ENCODE data around the gene GPD1L. TPM values are rescaled to one million over a fixed set of nuclear protein-coding genes. Genes with fewer than 3 reads are reported as not detected.

GPD1L gene
- total RNA-seq, 1 experiment from 2014 or later: 9.3 TPM

GRCh38 chr3:32208447-32208846, 102.0 kb downstream of the GPD1L start:
- ChIA-PET CTCF (no interaction called here), POLR2A (no interaction called here)
- Histone ChIP-seq H3K27me3 (replicated peaks; ENCODE audit: control insufficient read depth, insufficient read depth, low read length) (no peaks in the 10 kb centered on the region), H3K9me3 (no peaks in the 10 kb centered on the region), H3K4me3 (ENCODE audit: low read depth, low read length) (no peak overlapping the region), H3K4me1 (peaks cover 14% of the 10 kb centered on the region), H3K36me3 (ENCODE audit: control insufficient read depth, insufficient read depth, low read length) (no peaks in the 10 kb centered on the region)
- no peaks in the 10 kb centered on the region for H3K36me3 Mint-ChIP-seq (ENCODE audit: insufficient read depth, unreplicated experiment)
- peaks cover 9% of the 10 kb centered on the region for H3K4me1 Mint-ChIP-seq (ENCODE audit: low read depth, unreplicated experiment)
- no peak for DNase-seq
- BruUV-seq (replicated peaks): no TSS peak
- no peaks in the 10 kb centered on the region for H3K27me3 Mint-ChIP-seq (ENCODE audit: insufficient read depth, unreplicated experiment)
- no peak overlapping the region for H3K27ac Mint-ChIP-seq (ENCODE audit: unreplicated experiment)
- H3K9me3 Mint-ChIP-seq (ENCODE audit: unreplicated experiment): no peaks in the 10 kb centered on the region
- intact Hi-C loops (cut with micrococcal nuclease; ENCODE audit: unreplicated experiment): no loop called here
- H3K4me3 Mint-ChIP-seq (ENCODE audit: unreplicated experiment): no peak overlapping the region
- no peak for TF ChIP-seq CTCF (IDR thresholded peaks at IDR 0.05; ENCODE audit: insufficient read depth in 1 of 2, low read depth in 1 of 2, low read length in 1 of 2, severe bottlenecking in 1 of 2, unreplicated experiment in 1 of 2)

- Mint-ChIP-seq H3K27me3 (ENCODE audit: insufficient read depth, unreplicated experiment) (no peaks in the 10 kb centered on the region), H3K27ac (ENCODE audit: unreplicated experiment) (no peak overlapping the region), H3K9me3 (ENCODE audit: unreplicated experiment) (no peaks in the 10 kb centered on the region), H3K4me3 (ENCODE audit: unreplicated experiment) (no peak overlapping the region), H3K4me1 (ENCODE audit: low read depth, unreplicated experiment) (peaks cover 7% of the 10 kb centered on the region), H3K36me3 (ENCODE audit: insufficient read depth, unreplicated experiment) (no peaks in the 10 kb centered on the region)
- ChIA-PET CTCF (no interaction called here), POLR2A (no interaction called here)
- no peak for DNase-seq
- no peak for TF ChIP-seq CTCF (IDR thresholded peaks at IDR 0.05; ENCODE audit: insufficient read depth in 1 of 2, low read depth in 1 of 2, low read length in 1 of 2, severe bottlenecking in 1 of 2, unreplicated experiment in 1 of 2)
- intact Hi-C loops (cut with micrococcal nuclease; ENCODE audit: unreplicated experiment): no loop called here
- no TSS peak for BruUV-seq (replicated peaks)
- no peak overlapping the region for H3K4me3 ChIP-seq (ENCODE audit: low read depth, low read length)
- H3K4me1 ChIP-seq: peaks cover 28% of the 10 kb centered on the region
- H3K27me3 ChIP-seq (replicated peaks; ENCODE audit: control insufficient read depth, insufficient read depth, low read length): no peaks in the 10 kb centered on the region
- no peaks in the 10 kb centered on the region for H3K9me3 ChIP-seq
- H3K36me3 ChIP-seq (ENCODE audit: control insufficient read depth, insufficient read depth, low read length): no peaks in the 10 kb centered on the region
Measured at GRCh38 chr3:32215185-32215584, 108.8 kb downstream of the GPD1L start.

- TF ChIP-seq CTCF (IDR thresholded peaks at IDR 0.05; ENCODE audit: insufficient read depth in 1 of 2, low read depth in 1 of 2, low read length in 1 of 2, severe bottlenecking in 1 of 2, unreplicated experiment in 1 of 2): no peak
- peak; percentile 90 for DNase-seq
- H3K27ac Mint-ChIP-seq (ENCODE audit: unreplicated experiment): peak overlapping the region; percentile 91
- ChIA-PET POLR2A (no interaction called here), CTCF (interaction anchor here (1.3 kb wide), 1 partner anchor 30 kb away, joined by 3 read pairs; no protein-coding TSS in a partner anchor)
- H3K36me3 ChIP-seq (ENCODE audit: control insufficient read depth, insufficient read depth, low read length): no peaks in the 10 kb centered on the region
- H3K4me3 ChIP-seq (ENCODE audit: low read depth, low read length): no peak overlapping the region
- H3K27me3 ChIP-seq (replicated peaks; ENCODE audit: control insufficient read depth, insufficient read depth, low read length): no peaks in the 10 kb centered on the region
- no peaks in the 10 kb centered on the region for H3K36me3 Mint-ChIP-seq (ENCODE audit: insufficient read depth, unreplicated experiment)
- no peaks in the 10 kb centered on the region for H3K27me3 Mint-ChIP-seq (ENCODE audit: insufficient read depth, unreplicated experiment)
- intact Hi-C loops (cut with micrococcal nuclease; ENCODE audit: unreplicated experiment): loop anchor here (1.0 to 2.0 kb wide), 3 partner anchors 22 to 38 kb away; partner anchors contain the start of gene CMTM8
- H3K9me3 Mint-ChIP-seq (ENCODE audit: unreplicated experiment): no peaks in the 10 kb centered on the region
- H3K9me3 ChIP-seq: no peaks in the 10 kb centered on the region
- H3K4me1 Mint-ChIP-seq (ENCODE audit: low read depth, unreplicated experiment): peaks cover 7% of the 10 kb centered on the region
- H3K4me3 Mint-ChIP-seq (ENCODE audit: unreplicated experiment): peak overlapping the region; percentile 71
- no TSS peak for BruUV-seq (replicated peaks)
- H3K4me1 ChIP-seq: peaks cover 28% of the 10 kb centered on the region
Measured at GRCh38 chr3:32216172-32216783, 109.9 kb downstream of the GPD1L start.

Measured in Caco-2 (cell line).